ENCODE measurements around the gene ZBTB9. TPM values are rescaled to one million over a fixed set of nuclear protein-coding genes. Genes with fewer than 3 reads are reported as not detected.

ZBTB9 gene
- total RNA-seq, 1 donor, result 5.5 TPM

DNA sequence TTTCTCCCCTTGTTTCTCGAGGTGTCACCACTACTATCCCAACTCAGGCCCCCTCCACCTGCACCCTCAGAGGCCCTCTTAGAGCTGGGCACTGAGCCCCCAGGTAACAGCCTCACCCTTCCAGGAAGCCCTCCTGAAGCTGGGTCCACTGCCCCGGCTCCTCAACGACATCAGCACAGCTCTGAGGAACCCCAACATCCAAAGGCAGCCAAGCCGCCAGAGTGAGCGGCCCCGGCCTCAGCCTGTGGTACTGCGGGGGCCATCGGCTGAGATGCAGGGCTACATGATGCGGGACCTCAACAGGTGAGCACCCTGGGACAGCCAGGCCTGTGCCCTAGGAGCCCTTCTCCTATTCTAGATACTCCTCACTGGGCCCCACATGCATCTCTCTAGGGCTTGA lies 12.9 kb upstream of the ZBTB9 start:
- no peak overlapping the region for H3K4me3 ChIP-seq (ENCODE audit: low read depth, low read length)
- no peak for DNase-seq (ENCODE audit: low read depth)
- TF ChIP-seq, protein P1, sequence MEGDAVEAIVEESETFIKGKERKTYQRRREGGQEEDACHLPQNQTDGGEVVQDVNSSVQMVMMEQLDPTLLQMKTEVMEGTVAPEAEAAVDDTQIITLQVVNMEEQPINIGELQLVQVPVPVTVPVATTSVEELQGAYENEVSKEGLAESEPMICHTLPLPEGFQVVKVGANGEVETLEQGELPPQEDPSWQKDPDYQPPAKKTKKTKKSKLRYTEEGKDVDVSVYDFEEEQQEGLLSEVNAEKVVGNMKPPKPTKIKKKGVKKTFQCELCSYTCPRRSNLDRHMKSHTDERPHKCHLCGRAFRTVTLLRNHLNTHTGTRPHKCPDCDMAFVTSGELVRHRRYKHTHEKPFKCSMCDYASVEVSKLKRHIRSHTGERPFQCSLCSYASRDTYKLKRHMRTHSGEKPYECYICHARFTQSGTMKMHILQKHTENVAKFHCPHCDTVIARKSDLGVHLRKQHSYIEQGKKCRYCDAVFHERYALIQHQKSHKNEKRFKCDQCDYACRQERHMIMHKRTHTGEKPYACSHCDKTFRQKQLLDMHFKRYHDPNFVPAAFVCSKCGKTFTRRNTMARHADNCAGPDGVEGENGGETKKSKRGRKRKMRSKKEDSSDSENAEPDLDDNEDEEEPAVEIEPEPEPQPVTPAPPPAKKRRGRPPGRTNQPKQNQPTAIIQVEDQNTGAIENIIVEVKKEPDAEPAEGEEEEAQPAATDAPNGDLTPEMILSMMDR (IDR thresholded peaks at IDR 0.05; ENCODE audit: insufficient read depth, low read length), result no peak

DNA sequence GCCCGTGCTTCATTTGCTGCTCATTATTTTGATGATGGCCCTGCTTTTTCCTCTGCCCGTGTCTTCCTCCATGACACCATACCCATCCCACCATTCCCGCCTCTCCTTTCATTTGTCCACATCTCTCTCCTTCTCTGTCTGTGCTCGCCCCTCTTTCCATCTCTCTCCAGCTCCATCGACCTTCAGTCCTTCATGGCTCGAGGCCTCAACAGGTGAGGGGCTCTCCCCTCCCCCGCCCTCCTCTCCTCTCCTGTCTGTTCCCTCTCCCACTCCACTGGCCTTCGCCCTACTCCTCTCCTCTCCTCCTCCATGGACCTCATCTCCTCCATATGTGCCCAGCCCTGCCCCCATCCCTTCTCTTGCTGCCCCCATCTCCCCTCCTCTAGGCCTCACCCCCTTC lies 12.1 kb upstream of the ZBTB9 start:
- DNase-seq (ENCODE audit: low read depth), result no peak
- TF ChIP-seq, protein P1 (IDR thresholded peaks at IDR 0.05; ENCODE audit: insufficient read depth, low read length), result no peak
- H3K4me3 ChIP-seq (ENCODE audit: low read depth, low read length), result no peak overlapping the region

DNA sequence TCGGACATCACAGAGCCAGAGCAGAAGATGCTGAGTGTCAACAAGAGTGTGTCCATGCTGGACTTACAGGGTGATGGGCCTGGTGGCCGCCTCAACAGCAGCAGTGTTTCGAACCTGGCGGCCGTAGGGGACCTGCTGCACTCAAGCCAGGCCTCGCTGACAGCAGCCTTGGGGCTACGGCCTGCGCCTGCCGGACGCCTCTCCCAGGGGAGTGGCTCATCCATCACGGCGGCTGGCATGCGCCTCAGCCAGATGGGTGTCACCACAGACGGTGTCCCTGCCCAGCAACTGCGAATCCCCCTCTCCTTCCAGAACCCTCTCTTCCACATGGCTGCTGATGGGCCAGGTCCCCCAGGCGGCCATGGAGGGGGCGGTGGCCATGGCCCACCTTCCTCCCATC lies 11.4 kb upstream of the ZBTB9 start:
- no peak for DNase-seq (ENCODE audit: low read depth)
- no peak overlapping the region for H3K4me3 ChIP-seq (ENCODE audit: low read depth, low read length)
- TF ChIP-seq, protein P1 (IDR thresholded peaks at IDR 0.05; ENCODE audit: insufficient read depth, low read length), result no peak

GRCh38 chr6:33443619-33444504 lies 10.5 kb upstream of the ZBTB9 start:
- H3K4me3 ChIP-seq (ENCODE audit: low read depth, low read length), result no peak overlapping the region
- TF ChIP-seq, protein P1 (IDR thresholded peaks at IDR 0.05; ENCODE audit: insufficient read depth, low read length), result no peak
- no peak for DNase-seq (ENCODE audit: low read depth)

DNA sequence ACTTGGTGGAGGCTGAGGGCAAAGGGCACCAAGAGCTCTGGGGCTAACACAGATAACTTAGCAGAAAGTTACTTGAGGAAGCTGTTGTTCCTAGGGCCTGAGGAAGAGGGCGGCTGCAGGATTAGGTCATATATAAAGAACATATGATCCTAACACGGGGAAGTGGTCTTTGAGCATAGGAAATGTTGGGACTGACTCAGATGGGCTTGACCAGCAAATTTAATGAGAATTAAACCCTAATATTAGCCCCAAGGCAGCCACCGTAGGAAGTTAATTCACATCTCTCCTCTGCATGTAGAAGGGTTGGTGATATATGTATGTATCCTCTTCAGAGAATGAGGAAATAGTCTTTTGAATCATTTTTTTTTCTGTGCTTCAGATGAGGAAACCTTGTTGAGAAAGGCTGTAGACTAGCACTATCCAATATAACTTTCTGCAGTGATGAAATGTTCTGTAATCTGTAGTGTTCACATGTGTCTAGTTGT lies 9.2 kb upstream of the ZBTB9 start:
- TF ChIP-seq, protein P1 (IDR thresholded peaks at IDR 0.05; ENCODE audit: insufficient read depth, low read length), result no peak
- no peak for DNase-seq (ENCODE audit: low read depth)
- H3K4me3 ChIP-seq (ENCODE audit: low read depth, low read length), result no peak overlapping the region

DNA sequence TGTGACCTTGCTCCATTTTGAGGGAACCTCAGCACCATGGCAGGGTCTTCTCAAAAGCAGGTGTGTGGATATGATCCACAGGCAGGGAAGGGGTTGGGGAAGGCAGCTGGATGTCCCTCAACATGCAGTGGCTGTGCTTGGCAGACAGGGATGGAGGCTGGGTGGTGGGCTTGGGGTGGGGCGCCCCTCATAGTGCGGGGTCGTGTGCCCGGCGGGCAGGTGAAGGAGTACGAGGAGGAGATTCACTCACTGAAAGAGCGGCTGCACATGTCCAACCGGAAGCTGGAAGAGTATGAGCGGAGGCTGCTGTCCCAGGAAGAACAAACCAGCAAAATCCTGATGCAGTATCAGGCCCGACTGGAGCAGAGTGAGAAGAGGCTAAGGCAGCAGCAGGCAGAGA lies 8.0 kb upstream of the ZBTB9 start:
- TF ChIP-seq, protein P1 (IDR thresholded peaks at IDR 0.05; ENCODE audit: insufficient read depth, low read length), result no peak
- DNase-seq (ENCODE audit: low read depth), result no peak
- no peak overlapping the region for H3K4me3 ChIP-seq (ENCODE audit: low read depth, low read length)

Measured in fibroblast of the aortic adventitia (primary cell).